LHCN-M2 (cell line): ENCODE results near the gene LRRN4. TPM values are rescaled to one million over a fixed set of nuclear protein-coding genes. Genes with fewer than 3 reads are reported as not detected.

ENCODE experiments used
- DNase-seq: peaks from one replicate; pipeline ENCODE4 v3.0.0-alpha.2; 2012; ENCODE audit warnings: low read depth
- polyA plus RNA-seq: library from polyadenylated mRNA; unstranded; fragments of >200 nt; gene quantifications from one replicate; pipeline ENCODE4 v1.2.1, GENCODE V29; 2012; ENCODE audit warnings: missing spikeins
- total RNA-seq: library from RNA; depleted of rRNA; stranded (reverse); fragments of >200 nt; gene quantifications from 2 replicates; pipeline ENCODE4 v1.2.3, GENCODE V29; 2014; rRNA removed

The LRRN4 gene
- total RNA-seq: not detected in 2 replicates
- not detected for polyA plus RNA-seq

- peak; percentile 35 for DNase-seq
Observed at GRCh38 chr20:6053776-6054688, at the start of gene LRRN4. LRRN4 (minus strand) TSS chr20:6054060; CDS start chr20:6052799, 1,261 bp downstream.

- no peak for DNase-seq
Observed at GRCh38 chr20:6103301-6103700, 49.4 kb upstream of the LRRN4 start.

- no peak for DNase-seq
Observed at GRCh38 chr20:6101346-6101745, 47.5 kb upstream of the LRRN4 start.

DNA sequence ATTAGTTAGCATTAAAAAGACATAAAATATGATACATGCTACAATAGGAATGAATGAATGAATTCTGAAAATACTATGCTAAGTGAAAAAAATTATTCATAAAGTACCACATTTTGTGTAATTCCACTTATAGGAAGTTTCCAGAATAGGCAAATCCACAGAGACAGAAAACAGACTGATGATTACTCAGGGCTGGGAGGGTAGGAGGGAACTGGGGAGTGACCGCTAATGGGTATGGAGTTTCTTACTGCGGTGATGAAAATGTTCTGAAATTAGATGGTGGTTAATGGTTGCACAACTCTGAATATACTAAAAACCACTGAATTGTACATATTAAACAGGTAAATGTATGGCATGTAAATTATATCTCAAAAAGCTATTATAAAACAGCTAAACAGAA lies 46.4 kb upstream of the LRRN4 start:
- DNase-seq: no peak

- no peak for DNase-seq
Observed at GRCh38 chr20:6099819-6100218, 46.0 kb upstream of the LRRN4 start.

DNA sequence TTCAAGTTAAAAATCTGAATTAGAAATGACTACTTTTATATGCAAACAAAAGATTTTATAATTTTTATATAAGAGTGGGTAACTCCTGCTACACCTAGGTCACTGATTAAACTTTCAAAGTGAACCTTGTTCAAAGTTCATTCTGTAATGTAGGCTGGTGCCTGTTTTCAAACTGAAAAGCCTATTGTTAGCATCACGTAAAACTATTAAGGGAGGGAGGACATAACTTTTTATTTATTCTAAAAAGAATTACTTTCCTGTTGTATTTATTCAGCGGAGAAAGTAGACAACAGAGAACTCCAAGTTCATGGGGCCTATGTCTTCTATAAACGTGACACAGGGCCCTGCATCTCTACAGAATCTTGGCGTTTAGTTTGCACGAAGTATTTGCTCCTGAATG lies 41.5 kb upstream of the LRRN4 start:
- no peak for DNase-seq

GRCh38 chr20:6094565-6094964 lies 40.7 kb upstream of the LRRN4 start:
- no peak for DNase-seq

DNA sequence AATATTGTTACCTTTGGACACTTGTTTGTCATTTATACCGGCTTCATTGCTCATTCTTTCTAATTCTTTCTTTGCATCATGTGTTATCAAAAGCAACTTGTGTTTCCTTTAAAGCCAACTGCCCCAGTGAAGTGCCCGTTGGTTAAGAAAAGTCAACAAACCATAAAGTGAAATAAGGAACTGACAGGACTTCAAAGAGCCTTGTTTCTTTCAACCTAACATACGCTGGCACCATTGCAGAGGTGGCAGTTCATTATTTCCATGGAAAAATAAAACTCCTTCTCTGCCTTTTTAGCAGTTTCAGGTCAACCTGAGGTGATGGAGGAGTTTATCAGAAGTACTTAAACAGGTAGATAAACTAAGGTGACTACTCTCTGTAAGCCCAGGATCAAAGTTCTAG lies 40.2 kb upstream of the LRRN4 start:
- DNase-seq: no peak

- no peak for DNase-seq
Observed at GRCh38 chr20:6091661-6092060, 37.8 kb upstream of the LRRN4 start.

DNA sequence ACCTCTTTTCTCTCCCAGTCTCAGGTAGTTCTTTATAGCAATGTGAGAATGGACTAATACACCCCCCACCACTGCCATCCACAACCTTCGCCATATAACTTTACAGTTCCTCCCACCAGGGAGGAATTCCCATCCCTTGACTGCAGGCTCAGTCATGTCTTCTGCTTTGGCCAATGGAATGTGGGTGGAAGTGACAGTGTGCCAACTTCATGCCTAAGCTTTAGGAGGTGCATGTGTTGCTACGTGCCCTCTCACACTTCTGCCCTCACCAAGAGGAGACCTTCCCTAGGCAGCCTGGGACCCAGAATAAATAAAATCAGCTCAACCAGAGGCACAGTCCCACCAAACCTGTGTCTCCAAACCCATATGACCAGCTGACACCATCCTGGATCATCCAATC lies 33.0 kb upstream of the LRRN4 start:
- no peak for DNase-seq

- DNase-seq: no peak
Observed at GRCh38 chr20:6083926-6084325, 30.1 kb upstream of the LRRN4 start.

DNA sequence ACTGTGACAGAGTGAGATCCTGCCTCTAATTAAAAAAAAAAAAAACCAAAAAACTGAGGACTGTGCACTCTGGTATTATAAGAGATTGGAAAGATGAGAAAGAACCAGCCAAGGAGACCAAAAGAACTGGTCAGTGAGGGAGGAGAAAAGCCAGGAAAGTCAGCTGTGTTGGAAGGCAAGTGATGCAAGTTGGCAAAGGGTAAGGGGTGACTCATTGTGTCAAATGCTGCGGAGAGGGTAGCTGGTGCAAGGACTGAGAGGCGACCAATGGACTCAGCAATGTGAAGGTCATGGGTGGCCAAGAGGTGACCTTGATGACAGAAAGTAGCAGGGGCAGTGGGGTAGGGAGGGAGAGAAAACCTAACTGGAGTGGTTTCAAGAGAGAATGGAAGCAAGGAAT lies 27.4 kb upstream of the LRRN4 start:
- peak; percentile 71 for DNase-seq

DNA sequence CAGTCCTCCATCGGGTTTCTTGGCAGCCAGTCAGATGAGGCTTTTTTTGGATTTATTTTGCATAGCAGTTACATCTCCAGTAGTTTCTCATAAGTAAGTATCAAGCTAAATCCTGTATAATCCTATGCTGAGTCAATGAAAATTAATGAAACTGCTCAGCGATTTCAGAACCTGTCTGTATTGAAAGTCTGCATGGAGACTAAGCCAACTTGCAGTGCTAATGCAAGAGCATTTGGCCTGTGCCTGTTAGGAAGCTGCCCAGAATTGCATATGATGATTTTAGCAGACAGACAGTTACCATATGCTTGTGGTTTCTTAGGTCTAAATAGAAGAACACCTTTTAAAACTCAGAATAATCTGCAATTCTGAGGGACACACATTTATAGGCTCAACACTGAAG lies 25.2 kb upstream of the LRRN4 start:
- no peak for DNase-seq

DNA sequence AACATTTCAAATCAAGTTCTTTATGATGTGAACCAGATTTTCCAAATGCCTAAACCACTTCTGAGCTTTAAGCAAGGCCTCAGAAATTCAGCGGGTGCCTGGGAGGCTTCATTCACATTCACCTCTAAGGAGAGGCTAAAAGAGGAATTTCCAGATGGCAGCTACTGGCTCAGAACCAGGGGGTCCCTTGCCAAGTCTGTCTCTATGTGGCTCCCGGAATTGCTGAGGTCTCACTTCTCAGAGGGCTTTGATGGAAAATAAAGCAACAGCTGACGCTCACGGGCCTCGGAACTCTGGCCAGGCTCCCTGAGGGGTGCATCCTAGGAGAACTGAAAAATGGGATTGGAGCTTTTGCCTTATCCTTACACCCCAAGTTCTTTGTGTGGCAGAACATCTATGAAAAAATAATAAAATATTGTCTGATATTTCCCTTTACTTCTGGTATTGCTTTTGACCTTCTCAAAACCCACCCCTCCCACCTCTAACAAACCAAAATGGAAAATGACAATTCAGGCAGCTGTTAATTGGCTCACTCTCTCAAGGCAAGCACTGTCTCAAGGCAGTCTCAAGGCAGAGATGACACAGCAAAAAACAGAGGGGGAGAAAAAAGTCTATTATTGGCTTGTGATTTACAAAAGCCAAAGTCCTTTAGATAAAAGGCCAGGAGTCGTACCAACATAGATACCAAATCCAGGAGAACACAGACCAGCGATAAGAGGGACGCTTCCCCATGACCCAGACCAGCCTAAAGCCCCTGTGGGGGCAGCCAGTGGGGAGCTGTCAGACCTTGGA lies 21.8 kb upstream of the LRRN4 start:
- DNase-seq: no peak

GRCh38 chr20:6074784-6075183 lies 20.9 kb upstream of the LRRN4 start:
- DNase-seq: no peak

DNA sequence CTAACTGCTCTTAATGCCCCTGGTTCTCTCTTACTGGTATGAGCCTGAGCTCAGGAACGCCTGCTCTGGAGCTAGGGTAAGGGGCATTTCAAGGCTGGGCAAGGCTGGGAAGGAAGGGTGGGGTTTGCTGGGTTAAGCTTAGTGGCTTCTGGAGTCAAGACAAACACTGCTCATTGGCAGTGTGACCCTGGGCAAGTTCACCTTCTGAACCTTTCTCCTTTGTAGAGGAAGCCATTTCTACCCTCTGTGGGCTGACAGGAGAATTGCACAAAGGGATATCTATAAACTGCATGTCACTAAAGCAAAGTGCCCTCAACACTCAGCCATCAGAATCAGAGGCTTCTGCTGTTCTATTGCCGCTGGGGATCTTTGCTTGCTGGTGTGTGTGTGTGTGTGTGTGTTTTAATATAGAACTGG lies 20.3 kb upstream of the LRRN4 start:
- no peak for DNase-seq

GRCh38 chr20:6070829-6071695 lies 17.2 kb upstream of the LRRN4 start:
- DNase-seq: no peak

DNA sequence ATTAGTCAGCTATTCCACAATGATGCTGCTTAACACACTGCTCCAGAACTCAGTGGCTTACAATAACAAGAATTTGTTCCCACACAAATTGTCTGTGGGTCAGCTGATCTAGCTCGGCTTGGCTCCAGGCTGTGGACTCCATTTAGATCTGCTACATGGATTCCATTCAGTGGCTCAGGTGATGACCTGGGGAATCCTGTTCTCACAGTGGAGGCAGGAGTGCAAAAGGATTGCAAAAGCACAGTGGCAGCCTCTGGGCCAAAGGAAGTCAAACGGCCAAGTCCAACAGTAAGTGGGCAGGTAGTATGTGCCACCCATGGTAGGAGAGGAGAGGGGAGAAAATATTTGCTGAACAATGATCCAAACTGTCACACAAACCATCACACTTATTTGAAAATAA lies 15.8 kb upstream of the LRRN4 start:
- DNase-seq: no peak

DNA sequence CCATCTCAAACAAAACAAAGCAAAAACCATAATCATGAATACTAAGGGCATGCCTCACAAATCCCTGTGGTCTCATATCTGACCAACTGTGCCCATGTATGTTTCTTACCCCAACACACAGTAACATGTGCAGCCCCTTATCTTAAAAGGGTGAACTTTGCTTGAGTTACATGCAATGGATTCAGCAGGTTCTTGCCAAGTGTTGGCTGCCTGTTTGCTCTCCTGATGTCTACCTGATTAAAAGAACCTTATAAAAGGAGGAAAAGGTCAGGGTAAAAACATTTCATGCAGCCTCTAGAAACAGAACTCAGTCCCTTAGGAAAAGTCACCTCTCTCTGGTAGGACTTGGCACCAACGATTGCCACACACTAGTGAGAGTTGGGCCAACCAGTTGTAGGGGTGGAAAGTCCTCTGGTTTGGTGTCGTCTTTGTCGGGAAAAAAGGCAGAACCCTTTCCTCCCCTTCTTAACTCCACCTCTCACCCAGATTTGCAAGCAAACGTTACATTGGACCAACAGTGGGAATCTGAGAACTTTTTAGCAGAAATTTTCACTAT lies 14.0 kb upstream of the LRRN4 start:
- no peak for DNase-seq

GRCh38 chr20:6066582-6066981 lies 12.7 kb upstream of the LRRN4 start:
- DNase-seq: no peak

- DNase-seq: no peak
Observed at GRCh38 chr20:6061544-6061943, 7.7 kb upstream of the LRRN4 start.
